Lung (tissue), 16 donors: Measurements from ENCODE around the gene C2CD2L. TPM values are rescaled to one million over a fixed set of nuclear protein-coding genes. Genes with fewer than 3 reads are reported as not detected.
A peak's percentile ranks its signal among the peaks of the same experiment; 100 is the strongest.
"Not testable (repeated sequence)": the region's sequence is repeated elsewhere in the genome, so short reads cannot be mapped to it uniquely, and the experiment has no call there.

Experiments
- ATAC-seq: fragments of 200-7000 bp; cut with Tn5 transposase; one replicate; pipeline ENCODE4 v1.9.1; 2020; ENCODE audit warnings: moderate number of reproducible peaks; ENCODE audit not compliant: insufficient read depth, low FRiP score
- DNase-seq, 3 donors: peaks; one replicate each; pipeline ENCODE4 v3.0.0-alpha.2; 2013 to 2017
- H3K27ac ChIP-seq, 2 donors: one replicate each; pipeline ENCODE4 v1.5.1; 2013; ENCODE audit warnings: mild to moderate bottlenecking in 2 of 2, moderate library complexity in 2 of 2, control low read depth in 1 of 2, inconsistent platforms in 1 of 2, low read depth in 1 of 2, low read length in 1 of 2
- H3K27me3 ChIP-seq, 3 donors: one replicate each; pipeline ENCODE4 v1.5.1; 2013; ENCODE audit warnings: low read length in 2 of 3; ENCODE audit not compliant: control insufficient read depth in 3 of 3, insufficient read depth in 3 of 3
- H3K36me3 ChIP-seq, 4 donors: one replicate each; pipeline ENCODE4 v1.5.1; 2013; ENCODE audit warnings: low read length in 4 of 4, mild to moderate bottlenecking in 1 of 4, moderate library complexity in 1 of 4; ENCODE audit not compliant: control insufficient read depth in 4 of 4, insufficient read depth in 4 of 4
- H3K4me1 ChIP-seq, 5 donors: one replicate each; pipeline ENCODE4 v1.5.1; 2013; ENCODE audit warnings: low read length in 5 of 5, mild to moderate bottlenecking in 2 of 5, moderate library complexity in 1 of 5; ENCODE audit not compliant: control insufficient read depth in 5 of 5, insufficient read depth in 5 of 5
- H3K4me3 ChIP-seq: one replicate; pipeline ENCODE4 v1.5.1; 2013; ENCODE audit warnings: mild to moderate bottlenecking, control low read depth, moderate library complexity
- H3K9ac ChIP-seq, 2 donors: one replicate each; pipeline ENCODE4 v1.5.1; 2013; ENCODE audit warnings: low read length in 2 of 2, control low read depth in 1 of 2; ENCODE audit not compliant: insufficient read depth in 1 of 2
- H3K9me3 ChIP-seq, 4 donors: one replicate each; pipeline ENCODE4 v1.5.1; 2013; ENCODE audit warnings: low read length in 3 of 4, mild to moderate bottlenecking in 1 of 4, moderate library complexity in 1 of 4; ENCODE audit not compliant: control insufficient read depth in 4 of 4, insufficient read depth in 3 of 4
- WGBS, 2 donors: extraction: QIAGEN DNeasy Blood & Tissue Kit; methylation state at CpG; one replicate each; pipeline ENCODE4 v1.1.7; 2013; 5-methylcytosine and 5-hydroxymethylcytosine counted together
- long read RNA-seq, 5 donors: transcript quantifications; one replicate each; lab custom pipeline, GENCODE V29; 2026
- polyA plus RNA-seq, 2 donors: library from polyadenylated mRNA; stranded (reverse); fragments of 200-250 nt; gene quantifications; one replicate each; pipeline ENCODE4 v1.2.1, GENCODE V29; 2013
- total RNA-seq, 2 donors: library from RNA; depleted of rRNA in 1 of 2; stranded (reverse); fragments of >200 nt in 1 of 2; gene quantifications; one replicate each; pipeline ENCODE4 v1.2.1, GENCODE V29; 2014 to 2021
- TF ChIP-seq, protein P1 (sequence below): IDR thresholded peaks from 2 replicates; pipeline ENCODE4 v1.5.1; 2012; ENCODE audit warnings: mild to moderate bottlenecking; ENCODE audit errors: control extremely low read depth, extremely low read depth
- donor health status: control.
- donor health status: control.
- donor health status: Bipolar disorder and iron deficiency.
- donor health status: healthy.
- donor health status: DM: yes; HTN: yes; CAD: no.

C2CD2L gene
- total RNA-seq (10 to 100 TPM in 1 of 2 donors, 1 to 10 TPM in 1; 6.5 to 20.7 TPM), polyA plus RNA-seq (10 to 100 TPM; 11.6 to 13.7 TPM)
- long read RNA-seq, donor 1, partial matches to known transcripts = 0 of 1 reads
- long read RNA-seq, donor 1, other reads (novel, unspliced or antisense) = 0 of 1 reads
- long read RNA-seq, donor 2 = 0 reads
- long read RNA-seq, donor 3 = 0 reads
- long read RNA-seq, donor 4 = 0 reads
- long read RNA-seq, donor 5 = 0 reads

DNA sequence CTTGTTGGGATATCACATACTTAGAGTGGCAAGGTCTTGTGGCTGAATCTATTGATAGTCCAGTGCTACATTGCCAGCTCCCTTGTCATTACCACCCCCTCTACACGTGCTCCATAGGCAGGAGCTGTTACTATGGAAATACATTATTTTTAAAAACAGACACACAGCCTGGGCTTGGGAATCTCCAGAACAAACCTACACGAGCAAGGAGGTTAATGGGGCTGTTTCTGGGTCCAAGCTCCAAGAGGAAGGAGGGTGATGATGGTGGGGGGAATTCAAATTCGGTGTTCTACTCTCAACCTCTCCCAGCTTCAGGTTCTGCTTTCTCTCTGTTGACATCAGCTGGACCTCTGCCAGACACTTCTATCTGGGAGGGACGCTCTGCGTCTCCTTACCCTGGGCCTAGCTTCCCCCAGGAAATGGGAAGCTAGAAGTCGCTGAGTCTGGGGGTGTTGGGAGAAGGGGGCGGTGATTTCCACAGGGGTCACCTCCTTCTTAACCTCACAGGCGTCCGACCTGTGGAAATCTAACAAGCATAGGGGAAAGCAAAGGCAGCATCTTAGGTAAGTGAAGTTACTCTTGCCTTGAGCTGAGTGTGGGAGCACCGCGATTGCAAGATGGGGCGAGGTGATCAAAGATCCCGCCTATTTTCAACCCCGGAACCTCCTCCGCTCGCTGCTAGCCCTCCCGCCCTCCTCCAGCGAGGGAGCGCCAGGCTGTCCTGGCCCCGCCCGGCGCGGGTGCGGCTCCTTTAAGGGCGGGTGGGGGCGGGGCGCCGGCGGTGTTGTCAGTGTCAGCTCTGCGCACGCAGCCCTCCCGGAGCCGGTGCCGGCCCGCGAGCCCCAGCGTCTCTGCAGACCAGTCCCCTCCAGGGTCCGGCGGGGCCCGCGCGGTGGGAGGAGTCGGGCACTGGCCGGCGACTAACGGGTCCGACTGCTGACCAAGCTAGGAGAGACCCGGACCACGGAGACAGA, at the start of gene C2CD2L:
Gene C2CD2L (plus strand): TSS at position 781 of the 974 bp plus-strand sequence. CDS start 398 bp downstream, outside the sequence.
- WGBS, 2 donors = 1% methylated on average over 44 to 49 of the region's 49 CpGs
- peak within 1 kb of the TSS; percentile 26 to 89 for H3K9ac ChIP-seq
- H3K4me1 ChIP-seq = peaks cover 0 to 27% (median 17%) of the 10 kb centered on the region in 5 donors
- peak within 1 kb of the TSS; percentile 58 to 91 for H3K27ac ChIP-seq
- H3K27me3 ChIP-seq = no peaks in the 10 kb centered on the region
- TF ChIP-seq, protein P1, sequence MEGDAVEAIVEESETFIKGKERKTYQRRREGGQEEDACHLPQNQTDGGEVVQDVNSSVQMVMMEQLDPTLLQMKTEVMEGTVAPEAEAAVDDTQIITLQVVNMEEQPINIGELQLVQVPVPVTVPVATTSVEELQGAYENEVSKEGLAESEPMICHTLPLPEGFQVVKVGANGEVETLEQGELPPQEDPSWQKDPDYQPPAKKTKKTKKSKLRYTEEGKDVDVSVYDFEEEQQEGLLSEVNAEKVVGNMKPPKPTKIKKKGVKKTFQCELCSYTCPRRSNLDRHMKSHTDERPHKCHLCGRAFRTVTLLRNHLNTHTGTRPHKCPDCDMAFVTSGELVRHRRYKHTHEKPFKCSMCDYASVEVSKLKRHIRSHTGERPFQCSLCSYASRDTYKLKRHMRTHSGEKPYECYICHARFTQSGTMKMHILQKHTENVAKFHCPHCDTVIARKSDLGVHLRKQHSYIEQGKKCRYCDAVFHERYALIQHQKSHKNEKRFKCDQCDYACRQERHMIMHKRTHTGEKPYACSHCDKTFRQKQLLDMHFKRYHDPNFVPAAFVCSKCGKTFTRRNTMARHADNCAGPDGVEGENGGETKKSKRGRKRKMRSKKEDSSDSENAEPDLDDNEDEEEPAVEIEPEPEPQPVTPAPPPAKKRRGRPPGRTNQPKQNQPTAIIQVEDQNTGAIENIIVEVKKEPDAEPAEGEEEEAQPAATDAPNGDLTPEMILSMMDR = no peak
- H3K4me3 ChIP-seq = peak within 1 kb of the TSS; percentile 90
- peak; percentile 91 to 94 (median 92) for DNase-seq
- peaks cover 0 to 16% (median under 1%) of the 10 kb centered on the region in 4 donors for H3K36me3 ChIP-seq
- ATAC-seq = peak; percentile 94
- peaks cover 0 to 2% (median 0%) of the 10 kb centered on the region in 4 donors for H3K9me3 ChIP-seq

DNA sequence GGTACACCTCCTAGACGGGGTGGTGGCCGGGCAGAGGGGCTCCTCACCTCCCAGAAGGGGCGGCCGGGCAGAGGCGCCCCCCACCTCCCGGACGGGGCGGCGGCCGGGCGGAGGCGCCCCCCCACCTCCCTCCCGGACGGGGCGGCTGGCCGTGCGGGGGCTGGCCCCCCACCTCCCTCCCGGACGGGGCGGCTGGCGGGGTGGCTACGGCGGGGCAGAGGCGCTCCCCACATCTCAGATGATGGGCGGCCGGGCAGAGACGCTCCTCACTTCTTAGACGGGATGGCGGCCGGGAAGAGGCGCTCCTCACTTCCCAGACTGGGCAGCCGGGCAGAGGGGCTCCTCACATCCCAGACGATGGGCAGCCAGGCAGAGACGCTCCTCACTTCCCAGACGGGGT, 48.0 kb upstream of the C2CD2L start:
- 87 to 94% methylated on average over 13 to 29 of the region's 35 CpGs for WGBS, 2 donors
- DNase-seq, H3K9me3 ChIP-seq, ATAC-seq, H3K27ac ChIP-seq, H3K4me3 ChIP-seq, H3K9ac ChIP-seq, H3K27me3 ChIP-seq: not testable (repeated sequence)
- Histone ChIP-seq H3K36me3 (peaks cover 8 to 15% (median 10%) of the 10 kb centered on the region in 4 donors), H3K4me1 (peaks cover 0 to 13% (median 8%) of the 10 kb centered on the region in 5 donors)

DNA sequence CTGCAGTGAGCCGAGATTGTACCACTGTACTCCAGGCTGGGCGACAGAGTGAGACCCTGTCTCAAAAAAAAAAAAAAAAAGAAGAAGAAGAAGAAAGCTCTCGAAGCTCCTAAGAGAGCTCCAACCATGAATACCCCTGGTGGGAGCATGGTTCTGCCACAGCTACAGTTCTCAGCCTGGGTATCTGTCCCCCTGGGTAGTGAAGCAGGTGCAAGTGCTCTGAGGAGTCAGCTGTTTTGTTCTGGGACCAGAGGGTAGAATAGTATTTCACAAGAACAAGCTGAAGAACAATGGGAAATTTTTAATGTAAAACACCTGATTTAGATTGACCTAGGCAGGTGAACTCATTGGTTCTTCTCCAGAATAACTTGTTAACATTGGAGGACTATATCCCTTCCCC, 45.9 kb upstream of the C2CD2L start:
- ATAC-seq = no peak
- WGBS, 2 donors = 89 to 95% methylated on average over 3 of the region's 3 CpGs
- TF ChIP-seq, protein P1 = no peak

DNA sequence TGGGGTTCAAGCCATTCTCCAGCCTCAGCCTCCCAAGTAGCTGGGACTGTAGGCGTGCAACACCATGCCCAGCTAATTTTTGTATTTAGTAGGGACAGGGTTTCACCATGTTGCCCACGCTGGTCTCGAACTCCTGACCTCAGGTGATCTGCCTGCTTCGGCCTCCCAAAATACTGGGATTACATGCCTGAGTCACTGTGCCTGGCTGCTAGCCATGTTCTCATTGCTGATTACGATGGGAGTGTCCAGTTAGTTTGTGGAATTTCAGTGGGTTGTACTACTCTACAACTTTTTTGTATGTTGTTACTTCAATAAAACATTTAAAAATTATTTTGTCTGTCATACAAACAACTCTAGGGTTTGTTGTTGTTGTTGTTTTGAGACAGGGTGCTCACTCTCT, 44.4 kb upstream of the C2CD2L start:
- Histone ChIP-seq H3K27ac (no peak overlapping the region), H3K9ac (no peak overlapping the region), H3K27me3 (no peaks in the 10 kb centered on the region), H3K4me3 (no peak overlapping the region), H3K36me3 (peaks cover 0 to 3% (median under 1%) of the 10 kb centered on the region in 4 donors), H3K4me1 (peaks cover 0 to 11% (median 7%) of the 10 kb centered on the region in 5 donors), H3K9me3 (no peaks in the 10 kb centered on the region)
- DNase-seq (no peak), ATAC-seq (no peak)
- WGBS, 2 donors = 79 to 86% methylated on average over 5 of the region's 5 CpGs
- TF ChIP-seq, protein P1 = no peak

More for the DNA sequence above, 45.9 kb upstream of the C2CD2L start:
- H3K9me3 ChIP-seq = no peaks in the 10 kb centered on the region
- peaks cover 0 to 7% (median 6%) of the 10 kb centered on the region in 5 donors for H3K4me1 ChIP-seq
- H3K36me3 ChIP-seq = peaks cover 0 to 3% (median under 1%) of the 10 kb centered on the region in 4 donors
- no peak for DNase-seq
- H3K27ac ChIP-seq = no peak overlapping the region
- H3K27me3 ChIP-seq = no peaks in the 10 kb centered on the region
- H3K4me3 ChIP-seq = no peak overlapping the region
- H3K9ac ChIP-seq = no peak overlapping the region
